Prostate gland (tissue), 2 donors: Measurements from ENCODE around the gene ADCY3. TPM values are rescaled to one million over a fixed set of nuclear protein-coding genes. Genes with fewer than 3 reads are reported as not detected.

Source experiments
- DNase-seq: peaks from one replicate; pipeline ENCODE4 v3.0.0-alpha.2; 2019; ENCODE audit warnings: low spot score
- H3K27ac ChIP-seq, 2 donors: fragments of 200-600 bp; sonication (generic); 2 replicates each; pipeline ENCODE4 v1.5.1; 2017 to 2019
- H3K27me3 ChIP-seq: fragments of 200-600 bp; sonication (generic); replicated peaks from 2 replicates; pipeline ENCODE4 v1.5.1; 2019; ENCODE audit not compliant: insufficient read depth
- H3K36me3 ChIP-seq, 2 donors: fragments of 200-600 bp; sonication (generic); 1 replicate in 1 of 2; 2 replicates in 1 of 2; pipeline versions ENCODE4 v1.5.1 to v1.8.1; 2017 to 2019
- H3K4me1 ChIP-seq: fragments of 200-600 bp; sonication (generic); replicated peaks from 2 replicates; pipeline ENCODE4 v1.5.1; 2019
- H3K4me3 ChIP-seq, 2 donors: fragments of 200-600 bp; sonication (generic); 2 replicates each; pipeline ENCODE4 v1.5.1; 2017 to 2019
- H3K9me3 ChIP-seq: fragments of 200-600 bp; sonication (generic); 2 replicates; pipeline ENCODE4 v1.5.1; 2017
- CTCF ChIP-seq, 4 experiments: fragments of 200-600 bp in 2 of 4; fragments of 450-650 bp in 2 of 4; sonication (generic) in 2 of 4; IDR thresholded peaks; 1 replicate in 3 of 4; 2 replicates in 1 of 4; pipeline ENCODE4 v1.5.1; 2016 to 2019; ENCODE audit warnings: antibody characterized with exemption in 4 of 4, mild to moderate bottlenecking in 2 of 4, moderate library complexity in 2 of 4
- POLR2A ChIP-seq: fragments of 450-650 bp; IDR thresholded peaks from one replicate; pipeline ENCODE4 v1.6.1; 2016; ENCODE audit warnings: antibody characterized with exemption, mild to moderate bottlenecking
- POLR2AphosphoS5 ChIP-seq: sonication (generic); formaldehyde crosslinking; IDR thresholded peaks from one replicate; pipeline ENCODE4 v1.6.1; 2017; ENCODE audit warnings: antibody characterized with exemption
- WGBS: methylation state at CpG from one replicate; pipeline ENCODE4 v1.1.5; 2018; 5-methylcytosine and 5-hydroxymethylcytosine counted together
- intact Hi-C: fragments of 100-400 bp; cut with DNase I; formaldehyde crosslinking; loops from one replicate; pipeline ENCODE4 v1.14.2; 2022
- total RNA-seq, 2 donors: library from RNA; depleted of rRNA; stranded (reverse); fragments of >200 nt; gene quantifications; one replicate each; pipeline ENCODE4 v1.1.0, GENCODE V29; 2016

The ADCY3 gene
- total RNA-seq, 2 donors from 2014 or later, result 20.8 to 44.3 TPM

DNA sequence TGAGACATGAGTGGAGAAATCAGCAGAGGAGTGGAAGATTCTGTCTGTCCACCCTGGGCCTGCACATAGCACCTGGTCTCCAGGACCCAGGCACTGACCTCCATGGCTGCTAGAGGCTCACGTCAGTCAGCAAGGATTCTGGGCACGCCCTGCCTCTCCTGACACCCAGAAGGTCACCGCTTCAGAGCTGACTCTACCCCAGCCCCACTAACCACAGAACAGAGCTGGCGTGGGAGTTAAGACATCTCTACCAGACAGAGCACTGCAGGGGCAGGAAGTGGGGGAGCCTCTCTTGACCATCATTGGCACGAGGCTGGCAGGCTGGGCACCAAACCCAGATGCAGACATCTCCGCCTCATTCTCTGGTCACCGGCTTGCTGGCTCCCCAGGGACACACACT is 3.0 kb downstream of the ADCY3 start:
- TF ChIP-seq POLR2A (no peak), CTCF (IDR thresholded peaks at IDR 0.05) (no peak), POLR2AphosphoS5 (no peak)
- 89% methylated on average over 7 of the region's 7 CpGs for WGBS
- no peak overlapping the region for H3K4me3 ChIP-seq
- H3K36me3 ChIP-seq, result no peaks in the 10 kb centered on the region
- intact Hi-C loops, result no loop called here
- DNase-seq, result no peak
- no peak overlapping the region for H3K27ac ChIP-seq
- H3K9me3 ChIP-seq, result no peaks in the 10 kb centered on the region
- no peaks in the 10 kb centered on the region for H3K4me1 ChIP-seq
- no peaks in the 10 kb centered on the region for H3K27me3 ChIP-seq

DNA sequence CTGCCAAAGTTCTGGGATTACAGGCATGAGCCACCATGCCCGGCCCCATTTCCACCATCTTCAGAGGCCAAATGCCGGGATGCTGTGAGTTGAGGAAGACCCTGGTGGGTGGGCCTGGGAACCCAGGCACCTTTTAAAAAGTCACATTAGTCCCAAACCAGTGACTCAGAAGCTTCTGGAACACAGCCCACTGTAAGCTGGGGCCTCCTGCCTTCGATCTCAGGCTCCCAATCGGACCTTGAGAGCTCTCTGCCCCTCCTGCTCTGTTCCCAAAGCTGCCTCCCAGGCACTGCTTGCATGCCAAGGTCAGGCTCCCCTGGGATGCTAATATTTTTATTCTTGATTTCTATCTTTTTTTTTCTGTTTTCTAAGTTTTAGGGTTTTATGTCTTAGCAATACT is 4.2 kb downstream of the ADCY3 start:
- H3K36me3 ChIP-seq, result no peaks in the 10 kb centered on the region
- H3K4me3 ChIP-seq, result no peak overlapping the region
- no peak for TF ChIP-seq POLR2AphosphoS5
- TF ChIP-seq POLR2A, result no peak
- TF ChIP-seq CTCF (IDR thresholded peaks at IDR 0.05), result no peak
- H3K27ac ChIP-seq, result no peak overlapping the region
- WGBS, result 72% methylated on average over 4 of the region's 4 CpGs
- DNase-seq, result no peak
- H3K9me3 ChIP-seq, result no peaks in the 10 kb centered on the region
- intact Hi-C loops, result no loop called here
- H3K4me1 ChIP-seq, result no peaks in the 10 kb centered on the region
- no peaks in the 10 kb centered on the region for H3K27me3 ChIP-seq

DNA sequence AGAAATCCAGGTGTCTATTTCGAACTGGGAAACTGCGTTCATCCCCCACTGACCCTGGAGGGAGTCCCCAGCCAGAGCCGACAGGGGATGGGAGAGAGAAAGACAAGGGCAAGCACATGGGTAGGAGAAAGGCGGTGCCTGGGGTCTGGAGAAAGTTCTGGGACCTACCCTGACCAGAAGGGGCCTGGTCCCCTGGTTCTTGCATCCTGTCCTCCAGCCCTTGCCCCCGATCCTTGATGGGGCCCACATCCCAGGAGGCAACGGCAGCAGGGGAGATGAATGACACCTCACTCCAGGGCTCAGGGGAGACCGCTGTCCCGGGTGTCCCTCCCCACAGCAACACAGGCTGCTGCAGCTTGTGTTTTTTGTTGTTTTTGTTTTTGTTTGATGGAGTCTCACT is 4.9 kb downstream of the ADCY3 start:
- 84% methylated on average over 8 of the region's 8 CpGs for WGBS
- TF ChIP-seq CTCF (IDR thresholded peaks at IDR 0.05) (no peak), POLR2AphosphoS5 (no peak), POLR2A (no peak)

GRCh38 chr2:24914713-24915112 is 5.3 kb downstream of the ADCY3 start:
- TF ChIP-seq POLR2A, result no peak
- no peak for TF ChIP-seq POLR2AphosphoS5
- no peak for TF ChIP-seq CTCF (IDR thresholded peaks at IDR 0.05)
- no peaks in the 10 kb centered on the region for H3K36me3 ChIP-seq
- H3K9me3 ChIP-seq, result no peaks in the 10 kb centered on the region
- H3K4me1 ChIP-seq, result no peaks in the 10 kb centered on the region
- 74% methylated on average over 5 of the region's 5 CpGs for WGBS
- no peak overlapping the region for H3K27ac ChIP-seq
- intact Hi-C loops, result no loop called here
- H3K4me3 ChIP-seq, result no peak overlapping the region
- no peaks in the 10 kb centered on the region for H3K27me3 ChIP-seq
- DNase-seq, result no peak

More for the DNA sequence above, 4.9 kb downstream of the ADCY3 start:
- Histone ChIP-seq H3K36me3 (no peaks in the 10 kb centered on the region), H3K4me3 (no peak overlapping the region), H3K9me3 (no peaks in the 10 kb centered on the region), H3K4me1 (no peaks in the 10 kb centered on the region), H3K27ac (no peak overlapping the region), H3K27me3 (no peaks in the 10 kb centered on the region)
- DNase-seq, result no peak
- intact Hi-C loops, result no loop called here

DNA sequence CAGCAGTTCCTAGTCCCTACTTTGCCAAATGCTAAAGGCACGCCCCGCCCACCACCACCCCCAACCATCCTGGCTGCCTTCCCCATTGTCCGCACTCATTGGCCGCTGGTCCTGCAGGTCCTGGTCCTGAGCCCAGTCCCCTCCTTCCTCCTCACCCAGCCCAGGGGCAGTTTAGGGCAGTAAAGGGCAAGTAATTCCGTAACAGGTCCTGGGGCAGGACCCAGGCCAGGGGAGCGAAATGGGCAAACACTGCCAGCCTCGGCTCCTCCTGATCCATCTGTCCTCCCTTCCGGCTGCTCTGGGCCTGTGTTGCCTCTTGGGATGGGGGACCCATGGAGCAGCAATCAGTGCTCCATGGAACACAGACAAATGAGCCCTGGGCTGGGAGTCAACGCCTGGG is 6.1 kb downstream of the ADCY3 start:
- intact Hi-C loops, result no loop called here
- H3K4me3 ChIP-seq, result no peak overlapping the region
- no peaks in the 10 kb centered on the region for H3K27me3 ChIP-seq
- H3K9me3 ChIP-seq, result no peaks in the 10 kb centered on the region
- no peak for DNase-seq
- no peaks in the 10 kb centered on the region for H3K4me1 ChIP-seq
- no peak overlapping the region for H3K27ac ChIP-seq
- 79% methylated on average over 9 of the region's 9 CpGs for WGBS
- TF ChIP-seq POLR2A (no peak), CTCF (IDR thresholded peaks at IDR 0.05) (no peak), POLR2AphosphoS5 (no peak)
- H3K36me3 ChIP-seq, result no peaks in the 10 kb centered on the region
